ENCODE measurements around the gene ARFIP1. TPM values are rescaled to one million over a fixed set of nuclear protein-coding genes. Genes with fewer than 3 reads are reported as not detected.

The ARFIP1 gene
- total RNA-seq, 2 donors from 2014 or later = 55.6 to 60.9 TPM

DNA sequence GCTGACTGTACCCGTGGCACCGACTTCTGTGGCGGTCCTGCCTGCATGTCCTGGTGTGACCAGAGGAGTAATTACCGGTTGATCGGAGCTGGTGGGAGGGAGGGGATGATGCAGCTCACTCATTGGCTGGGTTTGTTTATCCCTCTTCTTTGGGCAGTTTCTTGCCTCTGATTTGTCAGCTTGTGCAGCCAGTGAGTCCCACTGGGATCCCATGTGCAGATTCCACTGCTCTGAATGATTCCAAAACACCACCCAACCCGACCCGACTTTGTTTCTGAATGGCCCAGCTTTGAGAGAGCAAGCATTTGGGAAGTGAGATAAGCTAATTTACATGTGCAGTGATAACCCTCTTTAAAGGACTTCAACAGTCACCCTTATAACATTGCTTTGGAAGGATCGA, 170.2 kb downstream of the ARFIP1 start:
- ATAC-seq = no peak
- DNase-seq = no peak
- intact Hi-C loops (cut with DNase I, micrococcal nuclease) = no loop called here

DNA sequence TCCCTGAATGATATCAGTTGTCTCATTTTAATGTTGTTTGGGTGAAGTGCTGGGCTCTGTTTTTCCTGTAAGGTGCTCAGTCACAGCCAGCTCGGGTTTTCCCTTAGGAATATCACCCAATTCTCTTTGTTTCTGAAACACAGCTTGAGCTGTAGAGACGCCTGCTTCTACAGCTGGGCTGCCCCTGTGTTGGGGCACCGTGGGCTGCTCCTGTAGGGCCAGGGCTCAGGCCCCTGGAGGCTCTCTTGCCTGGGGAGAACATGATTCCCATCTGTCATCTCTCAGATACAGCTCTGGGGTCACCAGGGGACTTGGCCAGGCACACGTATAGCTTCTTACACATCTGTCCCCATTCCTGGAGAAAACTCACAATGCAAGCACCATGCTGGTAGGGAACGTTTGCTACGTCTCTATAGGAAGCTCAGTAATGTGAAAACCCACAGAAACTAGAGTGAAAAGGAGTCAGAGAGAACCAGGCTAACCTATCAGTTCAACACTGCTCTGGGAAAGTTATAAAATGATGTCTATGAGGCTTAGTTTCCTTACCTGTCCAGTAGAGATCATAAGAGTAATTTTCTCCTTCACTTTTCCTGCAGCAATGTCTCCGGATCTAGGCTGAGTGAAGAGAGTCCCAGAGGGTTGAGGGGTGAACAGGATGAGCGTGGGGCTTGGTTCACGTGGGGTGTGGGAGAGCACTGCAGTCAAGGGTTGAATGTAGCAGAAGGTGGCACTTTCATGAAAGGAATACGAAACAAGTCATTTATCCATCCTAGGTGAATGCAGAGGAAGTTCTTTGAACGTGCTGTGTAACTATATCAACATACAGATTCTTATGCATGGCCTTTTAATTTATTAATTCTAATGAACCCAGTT, 170.9 kb downstream of the ARFIP1 start:
- intact Hi-C loops (cut with DNase I, micrococcal nuclease) = no loop called here
- DNase-seq (no peak), ATAC-seq (peak; percentile 31)

GRCh38 chr4:152951348-152951747, 171.6 kb downstream of the ARFIP1 start:
- DNase-seq (no peak), ATAC-seq (peak; percentile 79)
- intact Hi-C loops (cut with DNase I, micrococcal nuclease) = no loop called here

DNA sequence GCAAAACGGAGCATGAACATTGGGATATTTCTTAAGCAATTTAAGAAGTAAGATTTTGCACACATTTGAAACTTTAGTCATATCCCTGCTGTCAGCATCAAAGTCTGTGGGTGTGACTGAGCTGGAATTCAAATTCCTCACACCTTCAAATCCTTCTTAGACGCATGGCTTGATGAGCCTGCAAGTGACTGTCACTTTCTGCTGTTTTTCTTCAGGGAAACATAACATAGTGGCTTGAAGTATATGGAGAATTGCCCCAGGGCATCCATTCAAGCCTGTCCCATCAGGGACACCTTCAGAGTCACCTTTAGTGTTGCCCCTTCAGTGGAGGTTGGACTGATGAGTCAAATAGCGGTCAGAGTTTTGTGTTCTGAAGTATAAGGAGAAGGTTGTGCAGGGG, 173.8 kb downstream of the ARFIP1 start:
- DNase-seq (no peak), ATAC-seq (no peak)
- intact Hi-C loops (cut with DNase I, micrococcal nuclease) = no loop called here

DNA sequence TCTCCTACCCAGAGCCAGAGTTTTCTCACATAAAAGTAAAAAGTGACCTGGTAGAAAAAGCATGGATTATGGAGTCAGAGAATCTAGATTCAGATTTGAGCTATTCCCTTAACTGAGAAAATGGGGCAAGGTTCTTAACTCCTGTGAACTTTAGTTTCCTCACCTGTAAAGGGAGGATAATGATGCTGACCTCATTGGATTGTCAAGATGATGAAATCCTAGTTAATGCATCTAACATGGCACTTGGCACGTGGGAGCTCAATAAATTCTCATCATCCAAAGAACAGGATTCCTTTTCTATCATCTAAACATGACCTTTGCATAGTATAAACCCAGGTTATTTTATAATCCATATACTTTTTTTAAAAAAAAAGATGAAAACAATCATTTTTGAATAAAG, 175.0 kb downstream of the ARFIP1 start:
- DNase-seq = no peak
- no peak for ATAC-seq
- intact Hi-C loops (cut with DNase I, micrococcal nuclease) = no loop called here

GRCh38 chr4:152956147-152956546, 176.4 kb downstream of the ARFIP1 start:
- DNase-seq = no peak
- intact Hi-C loops (cut with DNase I, micrococcal nuclease) = no loop called here
- no peak for ATAC-seq

DNA sequence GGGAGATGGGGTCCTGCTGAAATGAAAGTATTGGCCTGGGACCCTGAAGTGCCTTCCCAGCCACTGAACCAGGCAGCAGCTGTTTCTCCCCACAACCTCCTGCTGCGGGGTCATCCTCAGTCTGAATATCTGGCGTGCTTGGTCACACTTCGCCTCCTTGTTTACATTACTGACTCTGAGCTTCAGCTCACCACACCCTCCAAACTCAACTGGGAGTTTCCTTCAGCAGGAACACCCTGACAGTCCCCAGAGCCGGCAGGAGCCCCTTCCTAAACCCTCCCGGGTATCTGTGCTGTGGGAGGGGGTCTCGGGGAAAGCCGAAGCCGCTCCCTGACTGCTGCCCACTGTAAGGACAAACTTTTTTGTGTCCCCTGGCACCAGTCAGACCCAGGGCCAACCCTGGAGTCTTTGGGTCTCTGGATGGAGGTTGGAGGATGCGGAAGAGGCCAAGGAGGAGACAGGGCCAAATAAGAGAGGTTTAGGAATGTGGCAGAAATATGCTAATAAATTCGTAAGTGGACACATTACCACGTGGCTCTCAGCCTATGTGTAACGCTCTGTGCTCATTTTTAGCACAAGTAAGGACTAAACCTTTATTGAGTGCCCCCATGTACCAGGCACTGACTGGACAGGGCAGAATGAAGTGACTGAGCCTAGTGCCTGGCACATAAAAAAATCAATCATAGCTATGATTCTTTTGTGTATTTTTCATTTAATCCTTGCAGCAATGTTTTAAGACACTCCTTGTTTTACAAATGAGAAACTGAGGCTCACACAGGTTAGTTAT, 177.1 kb downstream of the ARFIP1 start:
- ATAC-seq = peak; percentile 81
- intact Hi-C loops (cut with DNase I, micrococcal nuclease) = no loop called here
- peak; percentile 44 to 73 for DNase-seq

- peak; percentile 80 to 84 for DNase-seq
These were observed 177.8 kb downstream of the ARFIP1 start for GRCh38 chr4:152957437-152958171.

DNA sequence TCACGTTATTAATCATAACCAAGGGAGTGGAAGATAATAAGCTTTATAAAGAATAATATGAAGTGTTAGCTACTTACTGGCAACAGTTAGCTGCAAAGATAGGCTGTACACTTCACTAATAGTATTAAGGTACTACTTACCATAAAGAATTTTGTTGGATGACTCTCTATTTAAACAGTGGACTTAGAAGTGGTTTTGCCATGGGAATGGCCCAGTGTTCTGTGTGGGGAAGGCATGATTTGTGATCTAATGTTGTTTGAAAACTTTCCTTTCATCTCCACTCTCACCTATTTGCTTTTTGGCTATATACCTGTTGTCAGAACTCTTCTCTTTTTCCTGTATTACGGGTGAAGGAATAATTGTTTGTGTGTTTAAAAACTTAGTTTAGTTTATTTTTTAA, 179.3 kb downstream of the ARFIP1 start:
- DNase-seq (no peak), ATAC-seq (no peak)
- intact Hi-C loops (cut with DNase I, micrococcal nuclease) = no loop called here

More at GRCh38 chr4:152957437-152958171, 177.8 kb downstream of the ARFIP1 start:
- ATAC-seq = peak; percentile 90
- intact Hi-C loops (cut with DNase I, micrococcal nuclease) = no loop called here

GRCh38 chr4:152960082-152960481, 180.3 kb downstream of the ARFIP1 start:
- intact Hi-C loops (cut with DNase I, micrococcal nuclease) = no loop called here
- DNase-seq (no peak), ATAC-seq (no peak)

GRCh38 chr4:152961014-152961772, 181.4 kb downstream of the ARFIP1 start:
- intact Hi-C loops (cut with DNase I, micrococcal nuclease) = no loop called here
- ATAC-seq (no peak), DNase-seq (no peak)

- ATAC-seq (no peak), DNase-seq (no peak)
- intact Hi-C loops (cut with DNase I, micrococcal nuclease) = no loop called here
These were observed 182.0 kb downstream of the ARFIP1 start for GRCh38 chr4:152961773-152962115.

Other genes with a start within 250 kb of the ARFIP1 start
- gene FBXW7, start 243.9 kb upstream of the ARFIP1 start, total RNA-seq = 10 to 100 TPM; 32.4 to 39.2 TPM
- gene TMEM154, start 100.0 kb upstream of the ARFIP1 start, total RNA-seq = 1 to 10 TPM; 1.4 to 5.4 TPM
- under 1 TPM; 0.17 to 0.21 TPM for gene TIGD4, start 224 bp upstream of the ARFIP1 start, total RNA-seq
- 10 to 100 TPM; 14.9 to 15.2 TPM for gene FHDC1, start 156.4 kb downstream of the ARFIP1 start, total RNA-seq

Data from left colon (tissue), 2 donors.